ENCODE measurements around the gene PDSS2. TPM values are rescaled to one million over a fixed set of nuclear protein-coding genes. Genes with fewer than 3 reads are reported as not detected.
"Not testable (repeated sequence)": the region's sequence is repeated elsewhere in the genome, so short reads cannot be mapped to it uniquely, and the experiment has no call there.

The PDSS2 gene
- total RNA-seq, 1 donor from 2014 or later: 7.8 TPM

GRCh38 chr6:107280791-107281190 lies 178.6 kb downstream of the PDSS2 start:
- DNase-seq (ENCODE audit: extremely low read depth, low read depth, low spot score): no peak

- not testable (repeated sequence) for DNase-seq (ENCODE audit: extremely low read depth, low read depth, low spot score)
Observed at GRCh38 chr6:107280001-107280400, 179.4 kb downstream of the PDSS2 start.

GRCh38 chr6:107275330-107275865 lies 184.0 kb downstream of the PDSS2 start:
- no peak for DNase-seq (ENCODE audit: extremely low read depth, low read depth, low spot score)

GRCh38 chr6:107274288-107274687 lies 185.1 kb downstream of the PDSS2 start:
- no peak for DNase-seq (ENCODE audit: extremely low read depth, low read depth, low spot score)

GRCh38 chr6:107272246-107272645 lies 187.1 kb downstream of the PDSS2 start:
- no peak for DNase-seq (ENCODE audit: extremely low read depth, low read depth, low spot score)

GRCh38 chr6:107271208-107271790 lies 188.1 kb downstream of the PDSS2 start:
- DNase-seq (ENCODE audit: extremely low read depth, low read depth, low spot score): no peak

- no peak for DNase-seq (ENCODE audit: extremely low read depth, low read depth, low spot score)
Observed at GRCh38 chr6:107267634-107268033, 191.7 kb downstream of the PDSS2 start.

GRCh38 chr6:107267006-107267405 lies 192.4 kb downstream of the PDSS2 start:
- DNase-seq (ENCODE audit: extremely low read depth, low read depth, low spot score): no peak

- DNase-seq (ENCODE audit: extremely low read depth, low read depth, low spot score): no peak
Observed at GRCh38 chr6:107266563-107266962, 192.8 kb downstream of the PDSS2 start.

GRCh38 chr6:107264357-107264840 lies 195.0 kb downstream of the PDSS2 start:
- DNase-seq (ENCODE audit: extremely low read depth, low read depth, low spot score): peak; percentile 61

GRCh38 chr6:107259951-107260350 lies 199.4 kb downstream of the PDSS2 start:
- no peak for DNase-seq (ENCODE audit: extremely low read depth, low read depth, low spot score)

- no peak for DNase-seq (ENCODE audit: extremely low read depth, low read depth, low spot score)
Observed at GRCh38 chr6:107248147-107248546, 211.2 kb downstream of the PDSS2 start.

- DNase-seq (ENCODE audit: extremely low read depth, low read depth, low spot score): no peak
Observed at GRCh38 chr6:107246972-107247615, 212.3 kb downstream of the PDSS2 start.

- DNase-seq (ENCODE audit: extremely low read depth, low read depth, low spot score): no peak
Observed at GRCh38 chr6:107246249-107246971, 213.0 kb downstream of the PDSS2 start.

GRCh38 chr6:107244742-107245480 lies 214.5 kb downstream of the PDSS2 start:
- no peak for DNase-seq (ENCODE audit: extremely low read depth, low read depth, low spot score)

- DNase-seq (ENCODE audit: extremely low read depth, low read depth, low spot score): no peak
Observed at GRCh38 chr6:107244082-107244741, 215.2 kb downstream of the PDSS2 start.

- DNase-seq (ENCODE audit: extremely low read depth, low read depth, low spot score): no peak
Observed at GRCh38 chr6:107243471-107243870, 215.9 kb downstream of the PDSS2 start.

GRCh38 chr6:107237992-107238660 lies 221.2 kb downstream of the PDSS2 start:
- no peak for DNase-seq (ENCODE audit: extremely low read depth, low read depth, low spot score)

GRCh38 chr6:107235511-107235910 lies 223.9 kb downstream of the PDSS2 start:
- no peak for DNase-seq (ENCODE audit: extremely low read depth, low read depth, low spot score)

GRCh38 chr6:107235007-107235406 lies 224.4 kb downstream of the PDSS2 start:
- DNase-seq (ENCODE audit: extremely low read depth, low read depth, low spot score): no peak

Measured in glomerular endothelial cell (primary cell).